ENCODE data around the gene TUFM.
A peak's percentile ranks its signal among the peaks of the same experiment; 100 is the strongest.
"Not testable (repeated sequence)": the region's sequence is repeated elsewhere in the genome, so short reads cannot be mapped to it uniquely, and the experiment has no call there.

Gene TUFM

DNA sequence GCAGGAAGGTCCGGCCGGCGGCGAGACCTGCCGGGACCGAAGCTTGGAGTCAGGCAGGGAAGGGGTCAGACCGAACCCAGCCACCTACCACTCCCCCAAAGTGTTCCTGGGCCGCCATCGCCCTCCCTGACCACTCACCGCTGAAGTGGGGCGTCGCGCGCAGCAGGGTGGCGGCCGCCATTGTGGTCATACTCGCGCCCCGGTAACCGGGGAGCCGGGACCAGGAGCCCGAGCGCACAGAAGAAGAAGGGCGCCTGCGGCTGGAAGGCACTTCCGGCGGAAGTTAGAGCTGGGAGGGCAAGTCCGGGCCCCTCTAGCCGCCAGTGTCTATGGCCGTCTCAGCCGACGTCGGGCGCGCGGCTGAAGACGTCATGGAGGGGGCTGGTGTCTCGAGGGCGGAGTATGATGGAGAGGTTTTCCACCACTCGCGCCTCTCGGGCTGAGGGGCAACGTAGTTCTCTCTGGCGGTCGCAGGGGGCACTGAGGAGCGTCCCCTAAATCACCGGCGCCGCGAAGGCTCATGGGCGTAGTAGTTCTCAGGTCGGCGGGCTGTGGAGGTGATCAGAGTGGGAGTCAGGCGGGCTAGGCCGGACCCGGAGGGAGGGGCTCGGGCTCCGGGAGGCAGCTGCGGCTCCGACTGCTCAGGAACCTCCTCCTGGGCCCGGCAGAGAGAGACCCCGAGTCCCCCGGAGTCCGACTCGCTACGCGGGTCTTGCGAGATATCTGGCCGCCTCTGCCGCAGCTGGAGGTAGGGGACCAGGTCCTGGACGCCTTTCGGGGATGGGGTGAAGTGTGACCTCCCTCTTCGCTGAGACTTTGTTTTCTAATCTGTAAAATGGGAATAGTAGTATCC lies at the start of gene TUFM:
TSS of gene TUFM (minus strand) at position 269 of the 853 bp plus-strand sequence. CDS start at position 190, 79 bp downstream.
- DNase-seq: peak; percentile 99

DNA sequence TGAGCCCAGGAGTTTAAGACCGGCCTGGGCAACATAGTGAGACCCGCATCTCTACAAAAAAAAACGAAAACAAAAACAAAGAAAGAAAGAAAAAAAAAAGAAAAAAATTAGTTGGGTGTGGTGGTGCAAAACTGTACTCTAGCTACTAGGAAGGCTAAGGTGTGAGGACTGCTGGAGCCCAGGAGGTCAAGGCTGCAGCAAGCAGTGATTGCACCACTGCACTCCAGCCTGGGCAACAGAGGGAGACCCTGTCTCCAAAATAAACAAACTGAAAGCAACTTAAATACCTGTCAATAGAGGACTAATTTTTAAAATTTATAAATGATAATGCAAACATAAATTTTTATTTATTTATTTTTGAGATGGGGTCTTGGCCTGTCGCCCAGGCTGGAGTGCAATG lies 49.5 kb upstream of the TUFM start:
- no peak for DNase-seq

DNA sequence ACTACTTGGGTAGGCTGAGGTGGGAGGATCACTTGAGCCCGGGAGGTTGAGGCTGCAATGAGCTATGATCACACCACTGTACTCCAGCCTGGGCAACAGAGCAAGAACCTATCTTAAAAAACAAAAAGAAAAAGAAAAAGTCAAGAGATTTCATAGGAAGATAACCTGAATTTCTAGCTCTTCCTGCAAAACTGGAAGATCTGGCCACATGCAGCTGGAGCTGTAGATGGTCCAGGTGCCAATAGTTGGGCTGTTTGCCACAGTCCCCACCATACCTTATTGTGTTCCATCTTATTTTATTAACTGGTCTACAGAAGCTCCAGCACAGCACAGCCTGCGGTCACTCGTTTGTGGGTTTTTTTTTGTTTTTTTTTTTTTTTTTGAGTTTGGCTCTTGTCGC lies 47.1 kb upstream of the TUFM start:
- DNase-seq: no peak

DNA sequence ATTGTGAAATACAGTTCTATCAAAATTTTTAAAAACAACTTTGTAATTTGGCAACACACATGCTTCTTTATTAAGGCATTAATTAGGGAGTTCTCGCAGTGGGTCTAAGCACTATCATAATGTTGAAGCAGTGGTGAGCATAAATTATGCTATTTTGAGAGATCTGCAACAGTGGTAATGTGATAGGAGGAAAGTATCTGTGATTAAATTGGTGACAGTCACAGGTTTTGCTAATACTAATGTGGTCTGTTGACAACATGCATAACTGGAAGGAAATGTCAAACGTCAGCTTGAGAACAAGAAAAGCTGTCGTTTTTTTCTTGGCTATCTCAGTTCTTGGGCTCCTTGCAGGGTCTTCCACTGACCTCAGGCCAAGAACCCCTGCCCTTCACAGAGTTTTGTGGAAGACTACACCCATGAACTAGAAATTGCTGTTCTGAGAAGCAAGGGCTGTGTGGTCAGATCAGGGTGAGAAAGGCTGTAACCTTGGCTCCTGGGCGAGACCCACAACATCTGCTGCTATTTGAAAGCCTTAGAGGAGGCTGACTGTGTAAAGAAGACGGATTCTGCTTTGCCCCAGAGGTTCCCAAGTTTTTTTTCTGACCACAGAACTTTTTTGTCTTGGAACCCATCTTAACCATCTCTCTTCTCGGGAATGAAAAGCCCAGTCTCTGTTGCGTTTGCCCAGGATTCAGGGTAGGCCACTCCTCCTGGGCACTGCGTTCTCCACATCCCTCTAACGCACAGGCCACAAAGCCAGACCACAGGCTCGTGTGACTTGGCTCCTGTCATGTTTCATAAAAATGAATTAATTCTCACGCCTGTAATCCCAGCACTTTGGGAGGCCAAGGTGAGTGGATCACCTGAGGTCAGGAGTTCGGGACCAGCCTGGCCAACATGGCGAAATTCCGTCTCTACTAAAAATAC lies 46.1 kb upstream of the TUFM start:
- no peak for DNase-seq

DNA sequence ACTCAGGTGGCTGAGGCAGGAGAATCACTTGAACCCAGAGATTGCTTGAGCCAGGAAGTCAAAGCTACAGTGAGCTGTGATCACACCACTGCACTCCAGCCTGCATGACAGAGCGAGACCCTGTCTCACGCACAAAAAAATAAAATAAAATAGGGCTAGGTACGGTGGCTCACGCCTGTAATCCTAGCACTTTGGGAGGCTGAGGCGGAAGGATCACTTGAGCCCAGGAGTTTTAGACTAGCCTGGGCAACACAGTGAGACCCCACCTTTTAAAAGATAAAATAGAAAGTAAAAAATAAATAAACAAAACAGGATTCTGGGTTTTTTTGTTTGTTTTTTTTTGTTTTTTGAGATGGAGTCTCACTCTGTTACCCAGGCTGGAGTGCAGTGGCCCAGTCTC lies 44.2 kb upstream of the TUFM start:
- DNase-seq: not testable (repeated sequence)

DNA sequence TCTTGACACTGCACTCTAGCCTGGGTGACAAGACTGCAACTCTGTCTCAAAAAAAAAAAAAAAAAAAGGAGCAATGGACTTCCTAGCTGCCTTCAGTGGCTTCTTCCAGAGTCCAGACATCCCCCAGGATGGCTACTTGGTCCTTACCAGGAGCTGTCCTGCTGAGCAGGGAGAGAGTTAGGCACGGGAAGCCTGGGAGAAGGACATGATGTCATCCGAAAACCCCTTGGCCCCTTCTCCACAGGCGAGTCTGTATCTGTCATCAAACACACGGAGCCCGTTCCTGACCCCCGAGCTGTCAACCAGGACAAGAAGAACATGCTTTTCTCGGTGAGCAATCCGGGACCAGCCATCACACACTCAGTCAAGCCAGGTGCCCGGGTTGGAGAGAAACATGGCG lies 40.8 kb upstream of the TUFM start:
- no peak for DNase-seq

DNA sequence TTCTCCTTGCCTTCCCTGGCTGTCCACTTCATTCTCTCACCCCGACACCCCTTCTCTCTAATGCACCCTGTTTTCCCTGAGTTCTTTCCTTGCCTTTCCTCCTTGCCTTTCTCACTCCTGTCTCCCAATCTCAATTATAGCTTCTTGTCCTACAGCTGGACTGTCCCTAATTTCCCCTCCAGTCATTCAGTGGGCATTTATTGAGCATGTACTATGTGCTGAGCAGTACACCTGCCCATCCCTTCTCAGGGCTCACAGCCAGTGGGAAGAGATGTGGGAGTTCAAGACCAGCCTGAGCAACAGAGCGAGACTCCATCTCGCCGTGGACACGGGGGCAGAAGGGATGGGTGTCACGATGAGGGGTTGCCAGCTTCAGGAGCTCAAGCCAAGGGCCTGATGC lies 37.9 kb upstream of the TUFM start:
- DNase-seq: no peak

DNA sequence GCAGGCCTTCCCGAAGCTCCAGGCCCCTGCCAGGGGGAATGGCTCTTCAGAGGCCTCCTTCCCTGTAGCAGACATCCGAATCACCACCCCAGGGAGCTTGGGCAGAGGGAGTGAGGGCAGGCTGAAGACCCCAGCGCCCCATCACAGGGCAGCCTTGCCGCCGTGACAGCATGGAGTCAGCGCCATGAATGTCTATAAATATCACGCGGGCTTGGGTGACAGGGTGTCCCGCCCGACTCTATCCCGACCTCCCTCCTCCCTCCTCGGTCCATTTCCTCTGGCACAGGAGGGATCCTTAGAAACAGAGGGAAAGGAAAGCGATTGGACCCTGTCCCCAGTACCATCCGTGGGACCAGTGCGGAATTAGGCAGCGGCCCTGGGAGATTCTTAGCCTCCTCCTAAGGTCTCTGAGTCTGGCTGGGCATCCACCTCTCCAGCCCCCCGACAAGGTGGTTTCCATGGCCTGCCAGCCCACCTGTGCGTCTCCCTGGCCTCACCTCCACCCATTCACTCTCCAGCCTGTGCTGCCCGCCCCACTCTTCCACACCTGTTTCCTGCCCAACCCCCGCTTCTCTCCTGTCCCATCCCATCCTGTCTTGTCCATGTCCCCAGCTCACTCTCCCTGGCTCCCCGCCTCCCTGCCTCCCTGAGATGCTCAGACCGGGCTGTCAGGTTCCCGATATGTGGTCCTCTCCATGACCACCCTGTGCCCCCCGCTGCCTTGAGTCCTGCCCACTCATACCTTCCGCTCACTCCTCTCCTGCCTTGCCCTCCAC lies 37.3 kb upstream of the TUFM start:
- DNase-seq: no peak

DNA sequence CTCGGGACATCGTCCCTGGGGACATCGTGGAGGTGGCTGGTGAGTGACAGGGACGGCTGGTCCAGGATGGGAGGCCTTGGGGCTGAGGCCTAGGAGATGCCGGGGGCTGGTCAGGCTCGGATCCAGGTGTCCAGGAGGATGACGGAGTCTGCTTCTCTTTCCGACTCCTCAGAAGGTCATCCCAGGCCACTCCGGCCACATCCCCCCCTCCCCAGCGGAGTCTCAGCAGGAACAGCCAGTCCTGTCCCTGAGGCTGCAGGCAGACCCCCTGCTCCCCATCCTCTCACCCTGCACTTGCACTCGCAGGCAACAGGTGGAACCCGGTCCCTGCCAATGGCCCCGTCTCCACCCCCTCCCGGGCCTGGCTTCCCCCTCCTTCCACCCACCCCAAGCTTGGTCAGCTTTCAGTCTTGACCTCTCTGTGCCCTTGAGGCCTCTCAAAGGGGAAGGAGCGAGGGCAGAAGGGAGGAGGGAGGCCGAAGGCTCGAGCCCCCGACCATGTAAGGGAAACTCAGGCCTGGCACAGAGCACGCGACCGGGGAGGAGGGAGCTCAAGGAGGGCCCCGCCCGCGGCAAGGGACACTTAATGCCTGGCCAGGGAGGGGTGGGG lies 36.5 kb upstream of the TUFM start:
- DNase-seq: no peak

DNA sequence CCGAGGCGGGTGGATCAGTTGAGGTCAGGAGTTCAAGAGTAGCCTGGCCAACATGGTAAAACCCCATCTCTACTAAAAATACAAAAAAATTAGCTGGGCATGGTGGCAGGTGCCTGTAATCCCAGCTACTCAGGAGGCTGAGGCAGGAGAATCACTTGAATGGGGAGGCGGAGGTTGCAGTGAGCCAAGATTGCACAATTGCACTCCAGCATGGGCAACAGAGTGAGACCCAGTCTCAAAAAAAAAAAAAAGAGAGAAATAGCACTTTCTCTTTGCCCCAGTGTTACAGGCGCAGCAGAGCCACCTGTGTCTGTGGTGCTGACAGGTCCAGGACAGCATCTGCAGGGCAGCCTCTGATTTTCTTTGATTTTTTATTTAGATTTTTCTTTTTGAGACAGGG lies 35.4 kb upstream of the TUFM start:
- not testable (repeated sequence) for DNase-seq

DNA sequence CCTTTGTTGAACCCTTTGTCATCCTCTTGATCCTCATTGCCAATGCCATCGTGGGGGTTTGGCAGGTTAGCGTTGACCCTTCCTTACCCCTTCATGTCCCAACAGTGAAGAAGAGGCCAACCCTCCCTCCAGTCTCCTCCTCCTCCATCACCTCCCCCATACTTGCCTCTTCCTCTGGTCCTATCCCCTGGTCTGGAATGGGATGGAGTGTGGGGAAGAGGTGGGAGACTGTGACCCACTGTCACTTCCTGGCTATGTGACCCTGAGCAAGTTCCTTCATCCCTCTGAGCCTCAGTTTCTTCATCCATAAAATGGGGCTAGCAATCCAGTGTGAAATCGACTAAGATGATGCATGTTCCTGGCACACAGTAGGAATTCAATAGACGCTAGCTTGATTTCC lies 34.8 kb upstream of the TUFM start:
- no peak for DNase-seq

DNA sequence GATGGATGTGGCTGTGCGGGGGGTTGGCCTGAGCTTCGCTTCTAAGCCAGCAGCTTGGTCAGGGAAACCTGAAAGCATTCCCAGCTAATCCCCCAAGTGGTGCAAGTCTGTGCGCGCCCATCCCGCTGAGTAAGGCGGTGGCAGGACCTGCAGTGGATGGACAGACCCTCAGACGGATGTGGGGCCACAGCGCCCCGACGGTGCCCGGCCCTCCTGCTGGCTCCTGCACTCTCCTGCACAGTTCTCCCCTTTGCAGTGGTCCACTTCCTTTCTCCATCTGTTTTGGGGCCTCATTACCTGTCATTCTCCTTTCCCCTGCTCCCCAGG lies 34.4 kb upstream of the TUFM start:
- no peak for DNase-seq

DNA sequence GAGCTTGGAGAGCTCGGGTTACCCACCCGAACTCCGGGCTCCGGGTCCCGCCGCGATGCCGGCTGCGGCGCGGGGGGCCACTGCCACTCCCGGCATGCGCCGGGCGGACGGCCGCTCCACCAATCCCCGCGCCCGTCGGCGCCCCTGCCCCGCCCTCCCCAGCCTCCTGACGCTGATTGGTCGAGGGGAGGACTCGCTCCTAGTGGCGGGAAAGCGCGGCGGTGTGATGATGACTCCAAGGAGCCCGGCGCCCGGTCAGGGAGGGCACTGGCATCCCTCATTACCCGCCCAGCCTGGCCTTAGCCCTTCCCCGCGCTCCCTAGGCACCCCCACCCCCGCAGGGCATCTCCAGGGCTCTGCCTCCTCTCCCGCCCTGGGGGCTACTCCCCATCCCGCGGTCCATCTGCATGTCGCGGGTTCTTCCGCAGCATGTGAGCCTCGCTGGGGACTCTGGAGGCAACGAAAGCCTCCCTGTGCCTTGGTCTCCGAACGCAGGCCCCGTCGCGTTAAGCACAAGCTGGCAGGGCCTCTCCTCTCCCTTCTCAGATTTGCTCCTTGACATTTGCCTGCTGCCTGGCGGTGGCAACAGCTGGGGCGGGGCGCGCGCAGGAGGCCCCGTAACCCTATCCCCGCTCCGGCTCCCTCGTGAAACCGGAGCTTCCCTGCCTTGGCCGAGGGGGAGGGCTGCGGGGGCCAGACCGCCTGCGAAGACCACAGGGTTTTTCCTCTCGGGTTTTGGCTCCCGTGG lies 33.9 kb upstream of the TUFM start:
- peak; percentile 61 to 81 for DNase-seq

DNA sequence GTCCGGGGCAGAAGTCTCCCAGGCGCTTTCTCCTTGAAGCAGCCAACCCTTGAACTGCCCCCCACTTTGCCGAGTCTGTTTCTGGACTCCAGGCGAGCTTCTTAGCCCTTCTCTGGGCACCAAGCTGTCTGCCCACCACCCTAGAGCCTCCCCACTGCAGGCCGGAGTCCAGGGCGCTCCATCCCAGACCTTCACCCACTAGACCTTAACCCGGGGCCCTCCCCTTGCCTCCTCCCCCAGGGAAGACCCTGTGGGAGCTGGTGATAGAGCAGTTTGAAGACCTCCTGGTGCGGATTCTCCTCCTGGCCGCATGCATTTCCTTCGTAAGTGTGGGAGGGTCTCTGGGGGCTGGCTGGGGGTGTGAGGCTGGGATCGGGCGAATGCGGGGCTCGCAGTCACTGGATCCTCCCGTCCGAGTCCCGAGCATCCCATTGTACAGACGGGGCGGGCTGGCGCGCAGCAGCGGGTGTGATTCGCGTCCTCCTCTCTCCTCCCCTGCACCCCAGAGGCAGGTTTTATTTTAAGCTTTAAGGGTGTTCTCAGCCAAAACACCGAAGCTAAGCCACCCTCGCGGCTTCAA lies 33.2 kb upstream of the TUFM start:
- no peak for DNase-seq

DNA sequence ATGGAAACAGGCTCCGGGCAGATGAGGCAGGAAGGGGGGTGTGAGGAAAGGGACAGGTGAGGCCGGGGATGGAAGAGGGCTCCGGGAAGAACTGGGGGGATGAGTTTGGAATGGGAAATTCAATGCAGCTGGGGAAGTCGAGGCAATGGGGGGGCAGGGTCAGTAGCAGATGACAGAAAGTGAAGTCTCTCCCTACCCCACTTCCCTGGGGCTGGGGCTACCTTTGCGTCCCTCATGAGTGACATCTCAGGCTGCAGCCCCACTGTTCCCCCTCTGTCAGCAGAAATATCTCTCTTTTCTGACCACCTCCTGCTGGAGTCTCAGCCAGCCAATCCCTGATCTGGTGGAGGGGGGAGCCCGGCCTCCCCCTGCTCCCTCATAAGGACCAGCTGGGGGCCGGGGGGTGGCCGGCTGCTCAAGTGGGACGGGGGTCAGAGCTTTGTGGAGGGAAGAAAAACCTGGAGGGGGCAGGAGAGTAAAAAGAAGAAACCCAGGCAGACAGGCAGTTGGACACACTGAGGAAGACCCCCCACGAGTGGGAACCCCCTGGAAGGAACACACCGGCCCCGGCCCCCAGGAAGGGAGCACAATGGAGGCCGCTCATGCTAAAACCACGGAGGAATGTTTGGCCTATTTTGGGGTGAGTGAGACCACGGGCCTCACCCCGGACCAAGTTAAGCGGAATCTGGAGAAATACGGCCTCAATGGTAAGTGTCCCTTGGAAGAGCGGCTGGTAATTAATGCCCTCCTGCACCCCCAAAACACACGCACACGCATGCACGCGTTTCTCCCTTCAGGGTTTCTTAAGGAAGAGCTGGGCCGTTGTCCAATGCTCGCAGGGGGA lies 32.2 kb upstream of the TUFM start, which contains the start of gene ATP2A1:
TSS of gene ATP2A1 (plus strand) at position 406 of the 844 bp plus-strand sequence. CDS start at position 590, 184 bp downstream.
- no peak for DNase-seq

DNA sequence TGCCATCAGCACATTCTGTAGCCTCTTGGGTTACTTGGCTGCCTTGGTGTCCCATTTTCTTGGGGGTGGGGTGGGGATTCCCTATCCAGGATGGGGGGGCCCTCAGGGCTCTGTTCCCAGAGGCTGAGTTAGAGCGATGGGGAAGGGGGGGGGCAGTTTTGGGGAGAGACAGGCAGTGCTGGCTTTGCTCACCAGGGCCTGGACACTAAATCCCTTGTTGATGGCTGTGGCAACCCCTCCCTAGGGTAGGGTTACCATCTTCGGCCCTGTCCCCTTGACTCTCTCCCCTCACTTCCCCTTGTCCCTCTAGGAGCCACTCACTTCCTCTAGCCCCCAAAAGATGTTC lies 31.5 kb upstream of the TUFM start:
- DNase-seq: no peak

DNA sequence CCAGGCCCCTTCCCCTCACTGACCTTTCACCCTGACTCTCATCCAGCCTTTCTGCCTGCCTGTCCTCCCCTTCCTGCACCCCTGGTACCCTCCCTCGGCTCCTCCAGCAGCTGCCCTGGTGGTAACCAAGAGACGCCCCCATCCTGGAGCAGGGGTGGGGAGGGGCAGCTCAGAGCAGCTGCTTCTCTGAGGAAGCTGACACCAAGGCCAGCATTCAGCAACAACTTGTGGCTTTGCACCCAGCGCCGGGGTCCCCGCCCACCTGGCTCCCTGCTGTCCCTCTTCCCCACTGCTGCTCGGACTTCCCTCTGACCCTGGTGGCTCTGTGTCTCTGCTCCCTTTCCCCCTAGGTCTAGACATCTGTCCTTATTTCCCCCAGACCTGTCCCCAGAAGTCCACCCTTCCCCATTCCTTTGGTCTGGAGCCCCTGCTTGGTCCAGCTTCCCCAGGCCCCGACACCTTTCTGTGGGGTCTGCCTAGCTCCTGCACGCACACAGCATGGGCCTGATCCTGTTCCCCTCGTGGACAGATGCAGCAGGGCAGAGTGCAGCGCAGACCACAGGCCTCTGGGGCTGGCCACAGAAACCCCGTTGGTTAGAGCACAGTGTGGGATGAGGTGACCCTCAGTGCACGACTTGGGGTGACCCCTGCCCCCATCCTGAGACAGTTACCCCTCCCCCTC lies 31.0 kb upstream of the TUFM start:
- no peak for DNase-seq

DNA sequence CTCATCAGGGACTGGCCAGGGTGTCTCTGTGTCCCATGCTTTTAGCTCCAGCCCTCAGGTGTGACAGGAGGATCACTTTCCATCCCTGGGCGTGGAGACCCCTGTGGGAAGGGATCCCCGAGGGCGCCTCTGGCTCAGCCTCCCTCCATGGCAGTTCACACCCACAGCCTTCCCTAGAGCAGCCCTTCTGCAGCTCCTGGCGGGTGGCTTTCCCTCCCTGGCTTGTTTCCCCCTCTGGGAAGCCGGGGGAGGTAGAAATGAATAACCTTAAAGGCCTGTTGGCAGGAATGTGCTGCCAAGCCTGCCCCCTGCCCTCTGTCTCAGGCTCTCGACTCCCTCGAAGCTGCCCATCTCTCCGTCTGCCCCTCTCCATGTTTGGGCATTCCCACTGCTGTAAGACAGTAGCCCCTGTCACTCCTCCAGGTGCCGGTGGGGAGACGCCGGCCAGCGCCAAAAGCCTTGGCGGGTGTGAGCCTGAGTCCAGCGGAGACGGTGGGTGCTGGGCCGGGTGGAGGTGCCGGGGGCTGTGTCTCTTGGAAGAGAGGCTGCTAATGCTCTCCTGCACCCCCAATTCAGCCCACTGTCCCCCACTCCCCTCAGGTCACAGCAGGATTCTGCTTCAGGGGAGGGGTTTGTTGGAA lies 30.0 kb upstream of the TUFM start:
- DNase-seq: no peak
